ENCODE data around the gene GIMAP6. TPM values are rescaled to one million over a fixed set of nuclear protein-coding genes. Genes with fewer than 3 reads are reported as not detected.
"Not testable (repeated sequence)": the region's sequence is repeated elsewhere in the genome, so short reads cannot be mapped to it uniquely, and the experiment has no call there.

GIMAP6 gene
- total RNA-seq, 1 experiment from 2014 or later = not detected

- peak; percentile 62 for DNase-seq
- no peaks in the 10 kb centered on the region for H4K20me1 ChIP-seq (ENCODE audit: low read length)
- H3K27me3 ChIP-seq (ENCODE audit: low read length) = peaks cover 12% of the 10 kb centered on the region; the same call in 1 of the 2 replicates
- H3F3A ChIP-seq (ENCODE audit: low read length, unreplicated experiment) = no peaks in the 10 kb centered on the region
- peaks cover 17% of the 10 kb centered on the region for H3K4me1 ChIP-seq (ENCODE audit: insufficient read depth, low read length)
- no peak overlapping the region for H3K4me3 ChIP-seq (ENCODE audit: low read length)
- no TSS peak for BruUV-seq (replicated peaks)
- H3K79me2 ChIP-seq (ENCODE audit: low read length) = no peaks in the 10 kb centered on the region
- H3K36me3 ChIP-seq (ENCODE audit: low read depth, low read length) = no peaks in the 10 kb centered on the region
- ATAC-seq = no peak
- TF ChIP-seq CTCF (conservative IDR thresholded peaks at IDR 0.05; ENCODE audit: low read depth, low read length) = no peak
- intact Hi-C loops (cut with micrococcal nuclease) = no loop called here
- POLR2A ChIA-PET (ENCODE audit: unreplicated experiment) = no interaction called here
- 0 out of 2 replicates have a peak overlapping the region, but pooled peaks have one; percentile 37 for H2AFZ ChIP-seq (ENCODE audit: low read length)
- no peaks in the 10 kb centered on the region for H3K9me2 ChIP-seq (replicated peaks; ENCODE audit: low read length)
- H3K9me3 ChIP-seq (ENCODE audit: low read length) = no peaks in the 10 kb centered on the region
- peak overlapping the region; percentile 28 for H3K27ac ChIP-seq (ENCODE audit: low read length)
- H3K4me2 ChIP-seq (ENCODE audit: low read length) = peak overlapping the region; percentile 52
- CTCF ChIA-PET = no interaction called here
- no peak overlapping the region for H3K9ac ChIP-seq (ENCODE audit: low read length)
These were observed 12.1 kb downstream of the GIMAP6 start for GRCh38 chr7:150620061-150620460.

- intact Hi-C loops (cut with micrococcal nuclease); CTCF ChIA-PET; BruUV-seq (replicated peaks); ATAC-seq; H2AFZ ChIP-seq (ENCODE audit: low read length); H3K9me3 ChIP-seq (ENCODE audit: low read length); H3K4me2 ChIP-seq (ENCODE audit: low read length); H3K4me1 ChIP-seq (ENCODE audit: insufficient read depth, low read length); H3K4me3 ChIP-seq (ENCODE audit: low read length); H3F3A ChIP-seq (ENCODE audit: low read length, unreplicated experiment); H3K9me2 ChIP-seq (replicated peaks; ENCODE audit: low read length); POLR2A ChIA-PET (ENCODE audit: unreplicated experiment); DNase-seq; H3K36me3 ChIP-seq (ENCODE audit: low read depth, low read length); H4K20me1 ChIP-seq (ENCODE audit: low read length); H3K27me3 ChIP-seq (ENCODE audit: low read length); H3K79me2 ChIP-seq (ENCODE audit: low read length); H3K9ac ChIP-seq (ENCODE audit: low read length); H3K27ac ChIP-seq (ENCODE audit: low read length): not testable (repeated sequence)
These were observed 16.9 kb downstream of the GIMAP6 start for GRCh38 chr7:150615221-150615755.

GRCh38 chr7:150614426-150614825 is 17.8 kb downstream of the GIMAP6 start:
- H3K27ac ChIP-seq (ENCODE audit: low read length); H4K20me1 ChIP-seq (ENCODE audit: low read length); H3K9me2 ChIP-seq (replicated peaks; ENCODE audit: low read length); ATAC-seq; H3F3A ChIP-seq (ENCODE audit: low read length, unreplicated experiment); DNase-seq; H3K79me2 ChIP-seq (ENCODE audit: low read length); CTCF ChIA-PET; H3K9ac ChIP-seq (ENCODE audit: low read length); H3K4me2 ChIP-seq (ENCODE audit: low read length); H3K27me3 ChIP-seq (ENCODE audit: low read length); H3K4me1 ChIP-seq (ENCODE audit: insufficient read depth, low read length); BruUV-seq (replicated peaks); POLR2A ChIA-PET (ENCODE audit: unreplicated experiment); H3K36me3 ChIP-seq (ENCODE audit: low read depth, low read length); intact Hi-C loops (cut with micrococcal nuclease); H2AFZ ChIP-seq (ENCODE audit: low read length); H3K9me3 ChIP-seq (ENCODE audit: low read length); H3K4me3 ChIP-seq (ENCODE audit: low read length): not testable (repeated sequence)

- H2AFZ ChIP-seq (ENCODE audit: low read length) = no peak overlapping the region
- POLR2A ChIA-PET (ENCODE audit: unreplicated experiment) = no interaction called here
These were observed 18.3 kb downstream of the GIMAP6 start for GRCh38 chr7:150613880-150614279.

More at GRCh38 chr7:150613880-150614279, 18.3 kb downstream of the GIMAP6 start:
- CTCF ChIA-PET = no interaction called here
- H3K9me2 ChIP-seq (replicated peaks; ENCODE audit: low read length) = no peaks in the 10 kb centered on the region
- intact Hi-C loops (cut with micrococcal nuclease) = no loop called here
- H3K27ac ChIP-seq (ENCODE audit: low read length) = no peak overlapping the region
- H3K4me1 ChIP-seq (ENCODE audit: insufficient read depth, low read length) = no peaks in the 10 kb centered on the region
- H3K36me3 ChIP-seq (ENCODE audit: low read depth, low read length) = no peaks in the 10 kb centered on the region
- DNase-seq (no peak), ATAC-seq (no peak)
- H3K79me2 ChIP-seq (ENCODE audit: low read length) = no peaks in the 10 kb centered on the region
- no peaks in the 10 kb centered on the region for H3K27me3 ChIP-seq (ENCODE audit: low read length)
- BruUV-seq (replicated peaks) = no TSS peak
- H3F3A ChIP-seq (ENCODE audit: low read length, unreplicated experiment) = no peaks in the 10 kb centered on the region
- H3K9ac ChIP-seq (ENCODE audit: low read length) = no peak overlapping the region
- H4K20me1 ChIP-seq (ENCODE audit: low read length) = no peaks in the 10 kb centered on the region
- TF ChIP-seq EZH2 (IDR thresholded peaks at IDR 0.05; ENCODE audit: low read length, unreplicated experiment) (no peak), EZH2phosphoT487 (IDR thresholded peaks at IDR 0.05; ENCODE audit: borderline replicate concordance, low read length) (no peak), CTCF (conservative IDR thresholded peaks at IDR 0.05; ENCODE audit: low read depth, low read length) (no peak)
- no peak overlapping the region for H3K4me3 ChIP-seq (ENCODE audit: low read length)
- no peak overlapping the region for H3K4me2 ChIP-seq (ENCODE audit: low read length)
- no peaks in the 10 kb centered on the region for H3K9me3 ChIP-seq (ENCODE audit: low read length)
